Pancreas (tissue), 10 donors: Measurements from ENCODE around the gene MORC3. TPM values are rescaled to one million over a fixed set of nuclear protein-coding genes. Genes with fewer than 3 reads are reported as not detected.

Experiments
- ATAC-seq, 4 donors: fragments of 200-7000 bp; cut with Tn5 transposase; one replicate each; pipeline versions ENCODE4 v1.8.0 to v1.9.1; 2020; ENCODE audit warnings: mild to moderate bottlenecking in 4 of 4, moderate library complexity in 4 of 4
- DNase-seq, 6 donors: peaks; one replicate each; pipeline ENCODE4 v3.0.0-alpha.2; 2020
- FAIRE-seq: peaks from 2 replicates; lab custom pipeline; 2012; peaks lifted over from hg19 to GRCh38; lab: Jason Lieb, UNC
- H3K27ac ChIP-seq, 4 donors: fragments of 200-600 bp; sonication (generic); 1 replicate in 3 of 4; 2 replicates in 1 of 4; pipeline versions ENCODE4 v1.5.0 to v1.8.0; 2020
- H3K27me3 ChIP-seq, 4 donors: fragments of 200-600 bp; one replicate each; pipeline ENCODE4 v1.8.0; 2021
- H3K36me3 ChIP-seq, 3 donors: fragments of 200-600 bp; sonication (generic) in 1 of 3; one replicate each; pipeline versions ENCODE4 v1.5.0 to v1.8.0; 2020 to 2021
- H3K4me1 ChIP-seq, 3 donors: fragments of 200-600 bp; one replicate each; pipeline ENCODE4 v1.8.0; 2021
- H3K4me3 ChIP-seq, 4 donors: fragments of 200-600 bp; sonication (generic) in 2 of 4; one replicate each; pipeline versions ENCODE4 v1.5.0 to v1.8.0; 2020 to 2021
- H3K9me3 ChIP-seq, 4 donors: fragments of 200-600 bp; one replicate each; pipeline ENCODE4 v1.8.0; 2021
- WGBS, 2 donors: extraction: QIAGEN DNeasy Blood & Tissue Kit; methylation state at CpG; one replicate each; pipeline ENCODE4 v1.1.7; 2013; 5-methylcytosine and 5-hydroxymethylcytosine counted together
- intact Hi-C, 3 donors: fragments of 100-400 bp; cut with DNase I; formaldehyde crosslinking; loops; one replicate each; pipeline versions ENCODE4 v1.11.1 to v1.14.2; 2022
- polyA plus RNA-seq, 2 donors: library from polyadenylated mRNA; stranded (reverse); fragments of 200-250 nt; gene quantifications; one replicate each; pipeline ENCODE4 v1.2.3, GENCODE V29; 2013
- total RNA-seq, 6 donors: library from RNA; stranded (reverse); fragmentation: NEBNext Ultra II Directional in 4 of 6; extraction: Animal tissue kit (Norgen Biotek cat#: 25700) in 4 of 6; gene quantifications; one replicate each; pipeline versions ENCODE4 v1.2.1 to v1.2.4, GENCODE V29; 2021 to 2023
- TF ChIP-seq, protein P1 (sequence below), 4 donors: fragments of 200-600 bp; sonication (generic) in 3 of 4; IDR thresholded peaks; one replicate each; pipeline versions ENCODE4 v1.5.0 to v1.8.0; 2021; ENCODE audit warnings: antibody characterized with exemption in 4 of 4
- donor health status: healthy with polysubstance abuse.
- donor health status: DM: no; HTN: no; CAD: no; lungs with moderate emphysema.
- donor health status: DM: no; HTN: no; CAD: no.
- donor health status: control.
- donor health status: control.
- donor health status: Bipolar disorder and iron deficiency.
- donor health status: DM: yes; HTN: yes; CAD: no.
- donor health status: DM: no; HTN: no; CAD: no.
- donor health status: DM: no; HTN: no; CAD: no.
- donor health status: DM: yes; HTN: yes; CAD: no.

Gene MORC3
- total and polyA plus RNA-seq, 8 donors, result 8.1 to 19.8 (median 10.3) TPM

GRCh38 chr21:36420571-36421339 is 100.8 kb downstream of the MORC3 start:
- FAIRE-seq (no peak), DNase-seq (no peak), ATAC-seq (no peak)
- Histone ChIP-seq H3K9me3 (no peaks in the 10 kb centered on the region), H3K27ac (no peak overlapping the region), H3K4me1 (no peaks in the 10 kb centered on the region), H3K36me3 (no peaks in the 10 kb centered on the region), H3K4me3 (no peak overlapping the region), H3K27me3 (no peaks in the 10 kb centered on the region)
- TF ChIP-seq, protein P1, sequence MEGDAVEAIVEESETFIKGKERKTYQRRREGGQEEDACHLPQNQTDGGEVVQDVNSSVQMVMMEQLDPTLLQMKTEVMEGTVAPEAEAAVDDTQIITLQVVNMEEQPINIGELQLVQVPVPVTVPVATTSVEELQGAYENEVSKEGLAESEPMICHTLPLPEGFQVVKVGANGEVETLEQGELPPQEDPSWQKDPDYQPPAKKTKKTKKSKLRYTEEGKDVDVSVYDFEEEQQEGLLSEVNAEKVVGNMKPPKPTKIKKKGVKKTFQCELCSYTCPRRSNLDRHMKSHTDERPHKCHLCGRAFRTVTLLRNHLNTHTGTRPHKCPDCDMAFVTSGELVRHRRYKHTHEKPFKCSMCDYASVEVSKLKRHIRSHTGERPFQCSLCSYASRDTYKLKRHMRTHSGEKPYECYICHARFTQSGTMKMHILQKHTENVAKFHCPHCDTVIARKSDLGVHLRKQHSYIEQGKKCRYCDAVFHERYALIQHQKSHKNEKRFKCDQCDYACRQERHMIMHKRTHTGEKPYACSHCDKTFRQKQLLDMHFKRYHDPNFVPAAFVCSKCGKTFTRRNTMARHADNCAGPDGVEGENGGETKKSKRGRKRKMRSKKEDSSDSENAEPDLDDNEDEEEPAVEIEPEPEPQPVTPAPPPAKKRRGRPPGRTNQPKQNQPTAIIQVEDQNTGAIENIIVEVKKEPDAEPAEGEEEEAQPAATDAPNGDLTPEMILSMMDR (IDR thresholded peaks at IDR 0.05), result no peak
- intact Hi-C loops, result no loop called here
- 83 to 91% methylated on average over 18 of the region's 18 CpGs for WGBS, 2 donors

GRCh38 chr21:36422279-36423098 is 102.5 kb downstream of the MORC3 start:
- TF ChIP-seq, protein P1 (IDR thresholded peaks at IDR 0.05), result peak; percentile 43 to 59 (median 52)
- WGBS, 2 donors, result 48 to 52% methylated on average over 28 of the region's 28 CpGs
- Histone ChIP-seq H3K9me3 (no peaks in the 10 kb centered on the region), H3K36me3 (no peaks in the 10 kb centered on the region), H3K27ac (no peak overlapping the region), H3K4me1 (no peaks in the 10 kb centered on the region), H3K4me3 (no peak overlapping the region), H3K27me3 (no peaks in the 10 kb centered on the region)
- FAIRE-seq, result no peak
- ATAC-seq, result peak; percentile 41 to 66 (median 58)
- intact Hi-C loops, result no loop called here
- peak; percentile 25 to 70 (median 50) for DNase-seq

- ATAC-seq (no peak), FAIRE-seq (no peak), DNase-seq (no peak)
- intact Hi-C loops, result no loop called here
- 90 to 92% methylated on average over 12 of the region's 12 CpGs for WGBS, 2 donors
- Histone ChIP-seq H3K27me3 (no peaks in the 10 kb centered on the region), H3K4me3 (no peak overlapping the region), H3K36me3 (no peaks in the 10 kb centered on the region), H3K4me1 (no peaks in the 10 kb centered on the region), H3K9me3 (no peaks in the 10 kb centered on the region), H3K27ac (no peak overlapping the region)
- TF ChIP-seq, protein P1 (IDR thresholded peaks at IDR 0.05), result no peak
Observed at GRCh38 chr21:36423771-36424433, 103.9 kb downstream of the MORC3 start.

DNA sequence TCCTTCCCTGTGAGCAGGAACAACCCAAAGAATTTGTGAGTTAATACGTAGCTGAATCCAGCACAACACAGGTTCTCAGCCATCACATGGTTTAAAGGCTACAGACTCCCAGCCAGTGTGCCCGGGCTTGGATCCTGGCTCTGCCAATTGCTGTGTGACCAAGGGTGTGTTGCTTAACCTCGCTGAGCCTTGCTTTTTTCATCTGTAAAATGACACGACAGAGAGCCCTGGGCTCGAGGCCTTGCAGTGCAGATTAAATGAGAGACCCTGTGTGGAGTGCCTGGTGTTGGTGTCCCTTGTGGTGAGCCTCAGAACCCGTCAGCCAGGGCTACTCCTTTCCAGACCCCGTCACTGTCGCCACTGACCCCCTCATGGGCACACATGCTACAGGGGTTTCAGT is 104.6 kb downstream of the MORC3 start:
- intact Hi-C loops, result no loop called here
- no peak overlapping the region for H3K27ac ChIP-seq
- H3K27me3 ChIP-seq, result no peaks in the 10 kb centered on the region
- H3K4me1 ChIP-seq, result no peaks in the 10 kb centered on the region
- DNase-seq (no peak), FAIRE-seq (no peak), ATAC-seq (no peak)
- H3K36me3 ChIP-seq, result no peaks in the 10 kb centered on the region
- WGBS, 2 donors, result 88 to 89% methylated on average over 8 of the region's 8 CpGs
- H3K9me3 ChIP-seq, result no peaks in the 10 kb centered on the region
- no peak overlapping the region for H3K4me3 ChIP-seq
- TF ChIP-seq, protein P1 (IDR thresholded peaks at IDR 0.05), result no peak
